GM18505 (cell line): ENCODE measurements around the gene AFTPH.

Experiments
- ATAC-seq: cut with Tn5 transposase; IDR thresholded peaks from one replicate; pipeline ENCODE4 v1.9.1; 2021; ENCODE audit not compliant: unreplicated experiment
- POLR2A ChIP-seq: IDR thresholded peaks from 4 replicates; pipeline ENCODE4 v1.6.1; 2011; ENCODE audit warnings: borderline replicate concordance; ENCODE audit not compliant: insufficient read depth, insufficient read length; ENCODE audit errors: extremely low read depth

AFTPH gene

GRCh38 chr2:64635976-64636911 lies 112.1 kb downstream of the AFTPH start:
- ATAC-seq, result peak; percentile 55
- no peak for TF ChIP-seq POLR2A

DNA sequence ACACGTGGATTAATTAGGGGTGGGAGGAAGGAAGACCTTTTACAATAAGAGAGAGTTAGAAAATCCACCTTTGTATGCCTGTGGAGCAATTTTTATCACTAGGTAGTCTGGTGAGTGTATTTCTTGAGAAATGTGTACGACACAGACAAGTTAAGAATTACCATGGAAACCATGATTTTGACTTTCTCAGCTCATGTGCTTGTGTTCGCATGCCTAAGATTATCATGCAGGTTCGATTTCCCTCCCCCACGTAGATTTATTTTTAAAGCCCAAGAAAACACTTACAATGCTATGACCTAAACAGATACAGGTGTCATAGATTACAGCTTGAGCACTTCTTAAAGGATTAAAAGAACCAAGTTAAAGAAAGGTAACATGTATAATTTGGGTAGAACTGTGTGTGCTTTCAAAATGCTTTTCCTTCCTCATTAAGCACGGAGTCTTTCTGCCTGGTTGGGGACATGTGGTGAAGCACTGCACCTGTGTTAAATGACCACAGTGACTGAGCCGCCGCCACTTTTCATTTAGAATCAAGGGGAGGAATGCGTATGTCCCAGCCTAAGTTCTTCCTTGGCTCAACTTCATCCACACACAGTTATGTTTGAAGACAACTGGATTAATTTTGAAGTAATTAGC lies 113.0 kb downstream of the AFTPH start:
- TF ChIP-seq POLR2A, result no peak
- peak; percentile 49 for ATAC-seq

- no peak for ATAC-seq
- TF ChIP-seq POLR2A, result no peak
Observed at GRCh38 chr2:64637931-64638330, 113.8 kb downstream of the AFTPH start.

GRCh38 chr2:64638502-64639120 lies 114.5 kb downstream of the AFTPH start:
- ATAC-seq, result no peak
- TF ChIP-seq POLR2A, result no peak

- no peak for ATAC-seq
- TF ChIP-seq POLR2A, result no peak
Observed at GRCh38 chr2:64639691-64640090, 115.6 kb downstream of the AFTPH start.

GRCh38 chr2:64640153-64641044 lies 116.3 kb downstream of the AFTPH start:
- no peak for TF ChIP-seq POLR2A
- no peak for ATAC-seq

GRCh38 chr2:64641599-64641998 lies 117.5 kb downstream of the AFTPH start:
- TF ChIP-seq POLR2A, result no peak
- ATAC-seq, result no peak
